Activated CD8-positive, alpha-beta memory T cell treated with anti-CD3 and anti-CD28 coated beads for 24 hours (primary cell): Measurements from ENCODE around the gene PTPN12.

ENCODE experiments used
- DNase-seq: peaks from one replicate; pipeline ENCODE4 v3.0.0-alpha.2; 2020

The PTPN12 gene

DNA sequence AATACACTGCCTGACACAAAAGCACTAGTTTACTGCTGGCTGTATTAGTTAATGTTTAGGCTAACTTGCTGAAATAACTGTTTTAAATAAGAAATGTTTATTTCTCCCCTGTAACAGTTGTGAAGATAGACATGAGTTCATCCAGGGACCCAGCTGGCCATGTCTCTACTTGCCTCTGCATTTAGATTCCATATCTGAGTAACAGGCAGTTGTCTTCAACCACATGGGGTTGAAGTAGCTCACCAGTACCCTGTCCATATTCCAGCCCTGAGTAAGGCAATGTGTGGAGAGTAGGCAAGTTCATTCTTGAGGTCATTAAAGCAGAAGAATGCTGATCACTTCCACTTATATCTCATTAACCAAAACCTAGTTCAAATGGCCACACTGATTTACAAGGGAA lies 128.1 kb downstream of the PTPN12 start:
- no peak for DNase-seq

DNA sequence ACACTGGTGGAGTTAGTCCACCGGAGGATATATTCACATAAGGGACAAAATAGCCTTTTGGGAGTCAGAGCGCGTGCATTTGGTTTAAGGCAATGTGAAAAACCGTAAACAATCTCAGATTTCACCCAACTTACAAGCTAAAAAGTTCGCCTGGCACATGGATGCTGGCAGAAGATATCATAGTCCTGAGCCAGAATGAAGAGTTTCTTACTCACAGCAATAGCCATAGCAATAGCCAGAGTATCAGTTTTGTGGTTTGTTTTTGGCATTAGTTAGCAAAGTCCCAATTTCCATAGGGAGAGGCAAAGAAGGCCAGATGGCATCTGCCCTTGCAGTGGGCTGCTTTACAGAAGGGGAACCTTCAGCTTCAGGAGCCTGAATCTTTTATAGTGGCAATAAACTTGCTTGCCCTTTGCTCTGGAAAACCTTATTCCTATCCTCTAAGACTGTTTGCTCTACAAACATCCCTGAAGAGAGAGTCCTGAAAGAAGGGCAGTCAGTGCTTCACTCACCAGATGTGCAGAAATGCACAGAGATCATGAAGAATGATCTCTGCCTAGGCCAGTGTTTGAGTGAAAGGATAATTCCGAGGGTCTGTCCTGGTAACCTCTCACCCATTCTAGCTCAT lies 130.5 kb downstream of the PTPN12 start:
- DNase-seq, result no peak

DNA sequence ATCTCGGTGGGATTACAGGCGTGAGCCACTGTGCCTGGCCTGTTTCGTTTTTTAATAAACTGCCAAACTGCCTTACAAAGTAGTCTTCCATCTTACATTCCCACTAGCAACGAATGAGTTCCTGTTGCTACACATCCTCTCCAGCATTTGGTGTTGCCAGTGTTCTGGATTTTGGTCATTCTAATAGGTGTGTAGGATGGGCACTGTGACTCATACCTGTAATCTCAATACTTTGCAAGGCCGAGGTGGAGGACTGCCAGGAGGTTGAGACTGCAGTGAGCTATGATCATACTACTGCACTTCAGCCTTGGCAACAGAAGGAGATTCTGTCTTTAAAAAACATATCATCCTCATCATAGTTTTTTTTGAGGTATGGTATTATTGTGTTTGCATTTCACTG lies 137.8 kb downstream of the PTPN12 start:
- no peak for DNase-seq

DNA sequence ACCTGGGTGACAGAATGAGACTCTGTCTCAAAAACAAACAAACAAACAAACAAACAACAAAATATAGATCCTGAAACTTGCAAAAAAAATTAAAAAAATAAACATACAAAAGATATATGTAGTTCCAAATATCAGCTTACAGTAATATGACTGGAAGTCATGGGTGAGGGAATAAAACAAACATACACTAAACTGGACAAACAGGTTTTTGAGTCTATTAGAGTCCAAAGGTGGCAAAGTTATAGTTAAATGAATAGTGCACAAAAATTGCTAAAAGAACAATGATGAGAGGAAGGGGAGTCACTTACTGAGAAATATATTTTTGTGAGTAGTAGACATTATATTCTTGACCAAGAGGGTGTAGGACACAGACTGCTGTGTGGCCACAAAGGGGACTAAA lies 142.5 kb downstream of the PTPN12 start:
- no peak for DNase-seq

DNA sequence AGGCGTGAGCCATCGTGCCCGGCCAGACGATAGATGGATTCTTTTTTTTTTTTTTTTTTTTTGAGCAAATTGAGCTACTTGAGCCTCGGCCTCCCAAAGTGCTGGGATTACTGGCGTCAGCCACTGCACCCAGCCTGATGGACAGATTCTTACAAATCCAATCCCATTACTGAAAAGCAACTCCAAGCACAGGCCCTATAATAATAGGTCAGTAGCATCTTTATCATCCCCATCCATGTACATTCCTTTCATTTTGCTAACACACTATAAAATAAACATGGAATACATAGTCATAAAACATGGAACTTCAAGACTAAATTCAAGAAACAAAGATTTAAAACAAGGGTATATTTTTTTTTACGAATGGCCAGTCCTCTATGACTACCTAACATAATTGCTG lies 143.2 kb downstream of the PTPN12 start:
- no peak for DNase-seq

DNA sequence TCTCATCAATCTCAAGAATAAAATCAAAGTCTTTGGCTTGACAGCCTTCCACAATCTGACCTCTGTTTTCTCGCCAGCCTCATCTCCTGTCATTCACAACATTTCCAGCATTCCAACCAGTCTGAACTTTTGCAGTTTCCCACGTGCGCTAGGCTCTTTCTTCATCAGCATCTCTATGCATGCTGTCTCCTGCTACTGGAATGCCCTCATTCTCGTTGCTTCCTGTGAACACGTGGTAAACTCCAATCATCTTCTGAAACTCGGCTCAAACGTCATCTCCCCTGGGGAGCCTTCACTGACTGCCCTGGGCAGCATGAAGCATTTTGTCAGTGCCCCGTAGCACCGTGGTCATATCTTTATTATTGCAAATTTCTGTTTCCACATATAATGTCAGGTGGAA lies 146.9 kb downstream of the PTPN12 start:
- DNase-seq, result no peak

DNA sequence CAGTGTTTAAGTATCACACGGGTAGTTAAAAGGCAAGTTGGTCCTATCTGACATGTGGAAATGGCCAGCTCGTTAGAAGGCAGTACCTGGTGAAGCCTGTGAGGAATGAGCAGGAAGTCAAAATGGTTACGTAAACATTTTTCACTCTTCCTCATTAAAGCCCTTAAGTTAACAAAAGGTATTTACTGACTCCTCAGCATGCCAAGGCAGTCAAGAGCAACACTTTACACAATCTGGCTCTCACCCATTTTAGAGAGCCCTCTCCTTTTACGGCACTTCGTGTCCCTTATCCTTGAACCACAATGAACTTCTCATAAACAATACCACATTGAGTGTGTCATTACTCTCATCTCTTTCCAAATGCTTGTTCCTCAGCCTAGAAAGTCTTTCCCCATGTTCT lies 148.1 kb downstream of the PTPN12 start:
- no peak for DNase-seq

DNA sequence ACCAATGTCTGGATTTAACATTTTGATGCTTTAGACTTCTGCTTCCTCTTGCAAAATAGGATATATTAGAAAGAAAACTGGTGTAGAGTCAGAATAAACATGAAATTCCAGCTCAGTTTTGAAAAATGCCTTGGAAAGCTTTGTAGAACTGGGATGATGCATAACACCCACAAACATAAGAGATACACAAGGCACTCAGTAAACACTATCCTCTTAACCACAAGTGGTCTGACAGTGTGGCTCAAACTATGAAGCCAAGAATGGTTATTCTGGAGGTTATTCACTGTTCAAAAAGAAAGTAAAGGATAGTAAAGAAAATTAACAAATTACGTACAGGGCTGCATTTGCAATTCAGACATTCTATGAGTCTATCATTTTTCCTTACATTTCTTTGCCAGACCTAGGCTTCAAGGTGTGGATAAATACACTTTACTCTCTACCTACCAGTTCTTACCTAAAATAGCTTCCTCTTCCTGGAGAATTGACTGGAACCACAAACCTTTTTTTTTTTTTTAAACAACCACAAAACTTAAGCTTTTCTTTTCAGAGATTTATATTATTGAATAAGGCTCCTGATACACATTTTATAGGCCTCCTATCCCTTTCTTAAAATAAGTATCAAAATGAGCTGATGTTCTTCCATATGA lies 150.1 kb downstream of the PTPN12 start:
- DNase-seq, result no peak

DNA sequence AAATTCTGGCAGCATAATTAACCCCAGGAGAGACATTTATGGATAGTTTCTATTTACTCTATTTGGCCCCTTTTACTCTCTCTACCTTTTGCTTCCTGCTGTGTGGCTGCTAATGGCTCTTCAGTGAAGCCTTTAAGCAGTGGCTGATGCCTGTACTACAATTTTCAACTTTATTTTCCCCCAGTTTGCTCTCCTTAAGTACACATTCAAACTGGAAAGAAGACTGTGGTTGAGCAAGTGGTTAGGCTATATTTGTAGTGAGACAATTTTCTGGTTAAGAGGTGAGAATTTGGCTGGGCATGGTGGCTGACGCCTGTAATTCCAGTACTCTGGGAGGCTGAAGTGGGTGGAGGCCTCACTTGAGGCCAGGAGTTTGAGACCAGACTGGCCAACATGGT lies 150.7 kb downstream of the PTPN12 start:
- DNase-seq, result no peak
